Uterus (tissue), 2 donors: ENCODE data around the gene KDM2B.

Source experiments
- CTCF ChIP-seq, 4 experiments: fragments of 200-600 bp in 2 of 4; fragments of 450-650 bp in 2 of 4; sonication (generic) in 2 of 4; IDR thresholded peaks; one replicate each; pipeline ENCODE4 v1.5.1; 2016 to 2019; ENCODE audit warnings: antibody characterized with exemption in 4 of 4, mild to moderate bottlenecking in 2 of 4, moderate library complexity in 1 of 4
- POLR2A ChIP-seq, 2 donors: fragments of 450-650 bp; IDR thresholded peaks; one replicate each; pipeline ENCODE4 v1.6.1; 2016; ENCODE audit warnings: antibody characterized with exemption in 2 of 2, mild to moderate bottlenecking in 1 of 2, moderate library complexity in 1 of 2

GRCh38 chr12:121464331-121464730, 116.5 kb downstream of the KDM2B start:
- TF ChIP-seq CTCF (IDR thresholded peaks at IDR 0.05) (no peak), POLR2A (IDR thresholded peaks at IDR 0.05) (no peak)
